Measurements from ENCODE around the gene USP36.
"Not testable (repeated sequence)": the region's sequence is repeated elsewhere in the genome, so short reads cannot be mapped to it uniquely, and the experiment has no call there.

GRCh38 chr17:78890096-78890495 lies 49.5 kb upstream of the USP36 start:
- TF ChIP-seq, protein P1, sequence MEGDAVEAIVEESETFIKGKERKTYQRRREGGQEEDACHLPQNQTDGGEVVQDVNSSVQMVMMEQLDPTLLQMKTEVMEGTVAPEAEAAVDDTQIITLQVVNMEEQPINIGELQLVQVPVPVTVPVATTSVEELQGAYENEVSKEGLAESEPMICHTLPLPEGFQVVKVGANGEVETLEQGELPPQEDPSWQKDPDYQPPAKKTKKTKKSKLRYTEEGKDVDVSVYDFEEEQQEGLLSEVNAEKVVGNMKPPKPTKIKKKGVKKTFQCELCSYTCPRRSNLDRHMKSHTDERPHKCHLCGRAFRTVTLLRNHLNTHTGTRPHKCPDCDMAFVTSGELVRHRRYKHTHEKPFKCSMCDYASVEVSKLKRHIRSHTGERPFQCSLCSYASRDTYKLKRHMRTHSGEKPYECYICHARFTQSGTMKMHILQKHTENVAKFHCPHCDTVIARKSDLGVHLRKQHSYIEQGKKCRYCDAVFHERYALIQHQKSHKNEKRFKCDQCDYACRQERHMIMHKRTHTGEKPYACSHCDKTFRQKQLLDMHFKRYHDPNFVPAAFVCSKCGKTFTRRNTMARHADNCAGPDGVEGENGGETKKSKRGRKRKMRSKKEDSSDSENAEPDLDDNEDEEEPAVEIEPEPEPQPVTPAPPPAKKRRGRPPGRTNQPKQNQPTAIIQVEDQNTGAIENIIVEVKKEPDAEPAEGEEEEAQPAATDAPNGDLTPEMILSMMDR (IDR thresholded peaks at IDR 0.05): not testable (repeated sequence)
- not testable (repeated sequence) for TF ChIP-seq POLR2A (IDR thresholded peaks at IDR 0.05); POLR2AphosphoS5 (IDR thresholded peaks at IDR 0.05; ENCODE audit: insufficient read depth in 1 of 2, low read depth in 1 of 2)

All from vagina (tissue), 2 donors.